Fibroblast of lung (primary cell): ENCODE measurements around the gene MYO7A. TPM values are rescaled to one million over a fixed set of nuclear protein-coding genes. Genes with fewer than 3 reads are reported as not detected.

Experiments
- DNase-seq, 2 donors: peaks; one replicate each; pipeline versions ENCODE4 v3.0.0 to v3.0.0-alpha.2; 2010; ENCODE audit warnings: low read depth in 2 of 2
- H2AFZ ChIP-seq: 2 replicates; pipeline ENCODE4 v1.5.1; 2012; ENCODE audit warnings: low read length, control low read depth, inconsistent platforms
- H3K27ac ChIP-seq: 2 replicates; pipeline ENCODE4 v1.5.1; 2011; ENCODE audit warnings: low read length, control low read depth; ENCODE audit not compliant: insufficient read depth
- H3K27me3 ChIP-seq: 2 replicates; pipeline ENCODE4 v1.5.1; 2011; ENCODE audit warnings: mild to moderate bottlenecking, low read length; ENCODE audit not compliant: control insufficient read depth, insufficient read depth
- H3K36me3 ChIP-seq: 2 replicates; pipeline ENCODE4 v1.5.1; 2011; ENCODE audit warnings: low read length; ENCODE audit not compliant: control insufficient read depth, insufficient read depth
- H3K4me1 ChIP-seq: 2 replicates; pipeline ENCODE4 v1.5.1; 2011; ENCODE audit warnings: low read length; ENCODE audit not compliant: control insufficient read depth, insufficient read depth; ENCODE audit errors: extremely low read depth
- H3K4me2 ChIP-seq: 2 replicates; pipeline ENCODE4 v1.5.1; 2011; ENCODE audit warnings: low read length, control low read depth; ENCODE audit not compliant: insufficient read depth; ENCODE audit errors: extremely low read depth
- H3K4me3 ChIP-seq, 4 experiments: fragments of 200-600 bp in 1 of 4; sonication (generic) in 1 of 4; replicated peaks in 1 of 4; 2 replicates each; pipeline ENCODE4 v1.5.1; 2011 to 2016; ENCODE audit warnings: low read length in 4 of 4, low read depth in 3 of 4, mild to moderate bottlenecking in 3 of 4, control low read depth in 2 of 4, inconsistent platforms in 1 of 4, mixed read lengths in 1 of 4; ENCODE audit not compliant: insufficient read depth in 1 of 4; ENCODE audit errors: control extremely low read depth in 1 of 4
- H3K79me2 ChIP-seq: 2 replicates; pipeline ENCODE4 v1.5.1; 2012; ENCODE audit warnings: mild to moderate bottlenecking, low read length, inconsistent platforms; ENCODE audit not compliant: control insufficient read depth, insufficient read depth
- H3K9ac ChIP-seq: 2 replicates; pipeline ENCODE4 v1.5.1; 2011; ENCODE audit warnings: mild to moderate bottlenecking, low read length, control low read depth; ENCODE audit not compliant: insufficient read depth
- H3K9me3 ChIP-seq: 2 replicates; pipeline ENCODE4 v1.5.1; 2012; ENCODE audit warnings: low read depth, low read length; ENCODE audit not compliant: control insufficient read depth, insufficient read depth
- H4K20me1 ChIP-seq: 2 replicates; pipeline ENCODE4 v1.5.1; 2011; ENCODE audit warnings: low read length; ENCODE audit not compliant: control insufficient read depth, insufficient read depth; ENCODE audit errors: extremely low read depth
- EZH2 ChIP-seq: IDR thresholded peaks from 2 replicates; pipeline ENCODE4 v1.5.1; 2012; ENCODE audit warnings: low read length, control low read depth, mild to moderate bottlenecking; ENCODE audit errors: missing control alignments
- polyA plus RNA-seq, 2 donors: library from polyadenylated mRNA; depleted of rRNA in 1 of 2; stranded (reverse) in 1 of 2; unstranded in 1 of 2; fragments of >200 nt; gene quantifications; 2 replicates each; pipeline ENCODE4 v1.2.1, GENCODE V29; 2011 to 2012; ENCODE audit warnings: missing spikeins in 1 of 2
- total RNA-seq: library from RNA; depleted of rRNA; stranded (reverse); fragments of >200 nt; gene quantifications from 2 replicates; pipeline ENCODE4 v1.2.1, GENCODE V29; 2014
- TF ChIP-seq, protein P1 (sequence below), 2 donors: IDR thresholded peaks in 1 of 2; conservative IDR thresholded peaks in 1 of 2; 1 replicate in 1 of 2; 2 replicates in 1 of 2; pipeline ENCODE4 v1.5.1; 2011 to 2012; ENCODE audit warnings: low read length in 2 of 2, control low read depth in 1 of 2, inconsistent platforms in 1 of 2, low read depth in 1 of 2, mild to moderate bottlenecking in 1 of 2

MYO7A gene
- total and polyA plus RNA-seq, 2 donors (not counting 1 experiment from before 2014, with no cell fraction given) = 0.01 to 0.33 TPM

DNA sequence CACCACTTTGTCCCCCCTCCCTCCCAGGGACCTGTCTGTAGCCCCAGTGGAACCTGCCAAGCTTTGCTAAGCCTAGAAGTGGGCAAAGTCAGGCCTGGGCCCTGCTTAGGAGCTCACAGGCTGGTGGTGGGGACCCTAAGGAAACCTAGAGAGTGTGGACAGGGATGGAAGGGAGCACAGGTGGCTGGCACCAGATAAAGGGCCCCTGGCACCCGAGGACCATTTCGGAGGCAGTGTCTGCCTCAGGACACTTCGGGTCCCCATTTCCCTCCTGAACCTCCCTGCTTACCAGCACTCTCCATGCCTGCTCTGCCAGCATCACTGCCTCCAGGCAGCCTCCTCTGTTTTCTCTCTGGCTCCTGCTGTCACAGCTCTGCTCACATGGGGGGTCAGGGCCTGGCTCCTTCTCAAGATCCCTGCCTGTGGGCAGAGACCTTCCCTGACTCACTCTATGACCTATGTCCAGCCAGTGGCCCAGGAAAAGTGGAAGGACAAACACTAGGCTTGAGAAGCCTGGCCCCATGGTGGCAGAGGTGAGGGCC lies 39.0 kb upstream of the MYO7A start:
- no peak for DNase-seq
- TF ChIP-seq, protein P1, sequence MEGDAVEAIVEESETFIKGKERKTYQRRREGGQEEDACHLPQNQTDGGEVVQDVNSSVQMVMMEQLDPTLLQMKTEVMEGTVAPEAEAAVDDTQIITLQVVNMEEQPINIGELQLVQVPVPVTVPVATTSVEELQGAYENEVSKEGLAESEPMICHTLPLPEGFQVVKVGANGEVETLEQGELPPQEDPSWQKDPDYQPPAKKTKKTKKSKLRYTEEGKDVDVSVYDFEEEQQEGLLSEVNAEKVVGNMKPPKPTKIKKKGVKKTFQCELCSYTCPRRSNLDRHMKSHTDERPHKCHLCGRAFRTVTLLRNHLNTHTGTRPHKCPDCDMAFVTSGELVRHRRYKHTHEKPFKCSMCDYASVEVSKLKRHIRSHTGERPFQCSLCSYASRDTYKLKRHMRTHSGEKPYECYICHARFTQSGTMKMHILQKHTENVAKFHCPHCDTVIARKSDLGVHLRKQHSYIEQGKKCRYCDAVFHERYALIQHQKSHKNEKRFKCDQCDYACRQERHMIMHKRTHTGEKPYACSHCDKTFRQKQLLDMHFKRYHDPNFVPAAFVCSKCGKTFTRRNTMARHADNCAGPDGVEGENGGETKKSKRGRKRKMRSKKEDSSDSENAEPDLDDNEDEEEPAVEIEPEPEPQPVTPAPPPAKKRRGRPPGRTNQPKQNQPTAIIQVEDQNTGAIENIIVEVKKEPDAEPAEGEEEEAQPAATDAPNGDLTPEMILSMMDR (conservative IDR thresholded peaks at IDR 0.05 in 1 of 2, IDR thresholded peaks at IDR 0.05 in 1 of 2; ENCODE audit: low read depth in 1 of 2, low read length in 2 of 2) = no peak
- no peak for TF ChIP-seq EZH2
- no peaks in the 10 kb centered on the region for H4K20me1 ChIP-seq
- H3K27ac ChIP-seq = no peak overlapping the region
- H3K4me3 ChIP-seq = no peak overlapping the region
- no peak overlapping the region for H3K4me2 ChIP-seq
- no peaks in the 10 kb centered on the region for H3K9me3 ChIP-seq
- no peaks in the 10 kb centered on the region for H3K27me3 ChIP-seq
- no peak overlapping the region for H3K9ac ChIP-seq
- H2AFZ ChIP-seq = no peak overlapping the region
- H3K4me1 ChIP-seq = no peaks in the 10 kb centered on the region
- H3K79me2 ChIP-seq = no peaks in the 10 kb centered on the region
- peaks cover 2% of the 10 kb centered on the region for H3K36me3 ChIP-seq

DNA sequence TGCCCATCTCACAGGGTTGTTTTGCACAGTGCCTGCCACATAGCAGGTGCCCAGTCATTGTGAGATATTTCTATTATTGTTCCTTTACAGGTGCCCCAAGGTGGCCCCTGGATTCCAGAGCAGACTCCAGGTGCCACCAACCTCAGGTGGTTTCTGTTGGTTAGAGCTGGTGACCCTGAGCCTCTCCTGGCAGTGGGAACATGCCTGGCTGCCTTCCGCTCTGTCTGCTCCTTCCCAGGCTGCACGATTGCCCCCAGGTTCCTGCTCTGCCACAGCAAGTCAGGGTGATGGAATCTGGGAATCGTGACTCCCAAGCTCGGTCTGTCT lies 38.0 kb upstream of the MYO7A start:
- Histone ChIP-seq H3K79me2 (no peaks in the 10 kb centered on the region), H3K36me3 (peaks cover 1% of the 10 kb centered on the region), H3K27me3 (no peaks in the 10 kb centered on the region), H3K9ac (no peak overlapping the region), H2AFZ (no peak overlapping the region), H4K20me1 (no peaks in the 10 kb centered on the region), H3K4me3 (no peak overlapping the region), H3K9me3 (no peaks in the 10 kb centered on the region), H3K27ac (no peak overlapping the region), H3K4me1 (no peaks in the 10 kb centered on the region), H3K4me2 (no peak overlapping the region)
- TF ChIP-seq, protein P1 (conservative IDR thresholded peaks at IDR 0.05 in 1 of 2, IDR thresholded peaks at IDR 0.05 in 1 of 2; ENCODE audit: low read depth in 1 of 2, low read length in 2 of 2) = no peak
- TF ChIP-seq EZH2 = no peak
- no peak for DNase-seq

DNA sequence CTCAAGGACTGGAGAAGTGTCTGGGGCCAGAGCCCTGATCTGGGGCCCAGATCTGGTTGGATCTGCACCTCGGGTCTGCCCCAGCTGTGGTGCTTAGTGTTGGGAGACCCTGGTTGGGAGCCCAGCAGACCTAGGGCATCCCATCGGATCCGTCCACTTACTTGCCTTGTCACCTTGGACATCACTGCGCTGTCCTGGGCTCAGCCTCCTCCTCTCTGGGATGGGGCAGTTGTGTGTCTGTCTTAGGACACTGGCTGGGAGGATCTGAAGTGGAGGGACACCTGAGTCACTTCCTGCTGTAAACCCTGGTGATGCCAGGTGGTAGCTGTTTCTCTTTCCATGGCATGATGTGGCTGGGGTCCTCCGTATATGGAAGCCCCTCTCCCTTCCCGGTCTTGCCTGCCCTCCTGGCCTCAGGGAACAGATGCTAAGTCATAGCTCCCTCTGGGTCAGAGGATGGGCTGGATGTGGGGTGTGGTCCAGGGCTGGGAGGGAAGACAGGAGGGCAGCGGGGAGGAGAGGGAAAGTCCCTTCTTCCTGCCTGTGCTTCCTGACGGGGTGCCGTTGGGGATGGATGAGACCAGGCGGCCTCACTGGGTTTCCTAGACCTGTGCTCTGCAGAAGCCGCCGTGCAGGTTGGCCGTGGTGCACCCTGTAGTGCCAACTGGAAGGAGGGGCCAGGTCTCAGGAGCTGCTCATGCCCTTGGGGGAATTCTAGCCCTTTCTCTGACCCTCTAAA lies 37.5 kb upstream of the MYO7A start:
- TF ChIP-seq EZH2 = no peak
- TF ChIP-seq, protein P1 (conservative IDR thresholded peaks at IDR 0.05 in 1 of 2, IDR thresholded peaks at IDR 0.05 in 1 of 2; ENCODE audit: low read depth in 1 of 2, low read length in 2 of 2) = no peak
- Histone ChIP-seq H4K20me1 (no peaks in the 10 kb centered on the region), H3K27me3 (no peaks in the 10 kb centered on the region), H3K36me3 (peaks cover 1% of the 10 kb centered on the region), H3K4me1 (no peaks in the 10 kb centered on the region), H3K9me3 (no peaks in the 10 kb centered on the region), H3K4me2 (no peak overlapping the region), H3K27ac (no peak overlapping the region), H3K79me2 (no peaks in the 10 kb centered on the region), H3K4me3 (no peak overlapping the region), H3K9ac (no peak overlapping the region), H2AFZ (no peak overlapping the region)
- no peak for DNase-seq
